DOHH2 (cell line): ENCODE measurements around the gene POLA2.

Source experiments
- EZH2phosphoT487 ChIP-seq: fragments of 200-600 bp; sonication (generic); IDR thresholded peaks from 2 replicates; pipeline ENCODE4 v1.6.1; 2017; ENCODE audit warnings: borderline replicate concordance, mild to moderate bottlenecking, antibody characterized with exemption, low read length, moderate library complexity, mixed read lengths
- TF ChIP-seq, protein P1 (sequence below): fragments of 200-600 bp; sonication (generic); IDR thresholded peaks from one replicate; pipeline ENCODE4 v1.5.1; 2014; ENCODE audit warnings: antibody characterized with exemption, mild to moderate bottlenecking, low read depth, low read length; ENCODE audit not compliant: poor library complexity, severe bottlenecking

DNA sequence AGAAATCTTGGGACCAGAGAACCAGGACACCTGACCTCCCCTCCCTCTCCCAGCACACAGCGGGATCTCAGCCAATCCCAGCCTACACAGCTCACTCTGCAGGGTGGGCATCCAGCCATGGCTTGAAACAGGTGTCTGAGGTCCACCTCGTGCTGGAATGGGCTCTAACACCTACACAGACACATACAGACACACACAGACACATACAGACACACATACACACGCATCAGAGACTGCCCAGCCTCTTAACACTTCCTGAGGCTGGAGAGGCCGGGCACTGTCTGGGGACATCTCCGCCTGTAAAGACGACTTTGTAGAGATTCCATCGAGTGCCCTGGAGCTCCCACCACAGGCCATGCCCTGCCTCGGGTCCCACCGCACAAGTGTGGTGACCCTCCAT lies 43.3 kb upstream of the POLA2 start:
- TF ChIP-seq, protein P1, sequence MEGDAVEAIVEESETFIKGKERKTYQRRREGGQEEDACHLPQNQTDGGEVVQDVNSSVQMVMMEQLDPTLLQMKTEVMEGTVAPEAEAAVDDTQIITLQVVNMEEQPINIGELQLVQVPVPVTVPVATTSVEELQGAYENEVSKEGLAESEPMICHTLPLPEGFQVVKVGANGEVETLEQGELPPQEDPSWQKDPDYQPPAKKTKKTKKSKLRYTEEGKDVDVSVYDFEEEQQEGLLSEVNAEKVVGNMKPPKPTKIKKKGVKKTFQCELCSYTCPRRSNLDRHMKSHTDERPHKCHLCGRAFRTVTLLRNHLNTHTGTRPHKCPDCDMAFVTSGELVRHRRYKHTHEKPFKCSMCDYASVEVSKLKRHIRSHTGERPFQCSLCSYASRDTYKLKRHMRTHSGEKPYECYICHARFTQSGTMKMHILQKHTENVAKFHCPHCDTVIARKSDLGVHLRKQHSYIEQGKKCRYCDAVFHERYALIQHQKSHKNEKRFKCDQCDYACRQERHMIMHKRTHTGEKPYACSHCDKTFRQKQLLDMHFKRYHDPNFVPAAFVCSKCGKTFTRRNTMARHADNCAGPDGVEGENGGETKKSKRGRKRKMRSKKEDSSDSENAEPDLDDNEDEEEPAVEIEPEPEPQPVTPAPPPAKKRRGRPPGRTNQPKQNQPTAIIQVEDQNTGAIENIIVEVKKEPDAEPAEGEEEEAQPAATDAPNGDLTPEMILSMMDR: no peak
- no peak for TF ChIP-seq EZH2phosphoT487
